HCT116 (cell line): ENCODE measurements around the gene FBXL13.

Source experiments
- CEBPB ChIP-seq: IDR thresholded peaks from 2 replicates; pipeline ENCODE4 v1.6.1; 2012; ENCODE audit warnings: low read depth
- EZH2 ChIP-seq: fragments of 200-600 bp; sonication (generic); IDR thresholded peaks from 2 replicates; pipeline ENCODE4 v1.6.1; 2017; ENCODE audit warnings: antibody characterized with exemption, mixed run types
- EZH2phosphoT487 ChIP-seq: fragments of 200-600 bp; IDR thresholded peaks from 2 replicates; pipeline ENCODE4 v1.6.1; 2018; ENCODE audit warnings: antibody characterized with exemption, borderline replicate concordance
- FOSL1 ChIP-seq: IDR thresholded peaks from 2 replicates; pipeline ENCODE4 v1.6.1; 2012; ENCODE audit warnings: low read depth
- POLR2A ChIP-seq: IDR thresholded peaks from 2 replicates; pipeline ENCODE4 v1.7.0; 2011; ENCODE audit warnings: borderline replicate concordance; ENCODE audit not compliant: insufficient read depth, insufficient read length; ENCODE audit errors: extremely low read depth
- POLR2AphosphoS5 ChIP-seq: IDR thresholded peaks from 2 replicates; pipeline ENCODE4 v1.6.1; 2011; ENCODE audit warnings: mild to moderate bottlenecking, low read depth, low read length, moderate library complexity
- RAD21 ChIP-seq: IDR thresholded peaks from 2 replicates; pipeline ENCODE4 v1.6.1; 2012; ENCODE audit warnings: low read depth, mild to moderate bottlenecking
- SP1 ChIP-seq: IDR thresholded peaks from 2 replicates; pipeline ENCODE4 v1.6.1; 2012; ENCODE audit warnings: low read depth
- TCF7L2 ChIP-seq: IDR thresholded peaks from 2 replicates; pipeline ENCODE4 v1.7.0; 2011; ENCODE audit warnings: borderline replicate concordance, inconsistent platforms; ENCODE audit not compliant: insufficient read depth, insufficient read length; ENCODE audit errors: extremely low read depth
- ZFX ChIP-seq: fragments of 450-650 bp; IDR thresholded peaks from 2 replicates; pipeline ENCODE4 v1.6.1; 2017
- ZNF274 ChIP-seq: fragments of 200-500 bp; sonication (Bioruptor generic); IDR thresholded peaks from 2 replicates; pipeline ENCODE4 v1.6.1; 2014; ENCODE audit warnings: mild to moderate bottlenecking, low read depth, low read length, inconsistent platforms
- TF ChIP-seq, protein P1 (sequence below), 3 experiments: fragments of 200-600 bp in 1 of 3; sonication (generic) in 1 of 3; IDR thresholded peaks in 2 of 3; conservative IDR thresholded peaks in 1 of 3; 2 replicates each; pipeline ENCODE4 v1.5.1; 2012 to 2017; ENCODE audit warnings: low read depth in 2 of 3, low read length in 2 of 3, antibody characterized with exemption in 1 of 3, borderline replicate concordance in 1 of 3, control low read depth in 1 of 3, mild to moderate bottlenecking in 1 of 3, mixed read lengths in 1 of 3, mixed run types in 1 of 3, moderate library complexity in 1 of 3; ENCODE audit not compliant: insufficient read depth in 1 of 3
- TF ChIP-seq, protein P2 (sequence below): IDR thresholded peaks from 2 replicates; pipeline ENCODE4 v1.6.1; 2012
- TF ChIP-seq, protein P3 (sequence below): IDR thresholded peaks from 2 replicates; pipeline ENCODE4 v1.6.1; 2011; ENCODE audit warnings: mild to moderate bottlenecking, low read length, moderate library complexity; ENCODE audit not compliant: insufficient replicate concordance; ENCODE audit errors: extremely low read depth

DNA sequence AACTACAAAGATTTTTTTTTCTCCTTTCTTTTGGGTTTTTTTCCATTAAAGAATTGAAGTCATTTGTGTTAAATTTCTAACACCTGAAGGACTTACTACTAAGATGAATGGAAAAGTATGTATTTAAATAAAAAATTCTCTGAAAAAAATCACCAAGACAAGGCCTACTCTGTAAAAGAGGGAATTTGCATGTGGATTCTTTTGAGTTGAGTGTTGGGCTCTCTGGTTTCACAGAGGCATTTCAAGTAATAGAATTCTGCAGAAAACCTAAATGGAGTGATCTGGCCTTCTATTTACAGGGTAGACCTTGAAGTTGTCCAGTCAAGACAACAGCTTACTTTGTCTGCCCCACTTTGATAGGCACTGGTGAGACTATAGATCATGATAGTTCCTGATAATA lies 157.7 kb downstream of the FBXL13 start:
- TF ChIP-seq, protein P1, sequence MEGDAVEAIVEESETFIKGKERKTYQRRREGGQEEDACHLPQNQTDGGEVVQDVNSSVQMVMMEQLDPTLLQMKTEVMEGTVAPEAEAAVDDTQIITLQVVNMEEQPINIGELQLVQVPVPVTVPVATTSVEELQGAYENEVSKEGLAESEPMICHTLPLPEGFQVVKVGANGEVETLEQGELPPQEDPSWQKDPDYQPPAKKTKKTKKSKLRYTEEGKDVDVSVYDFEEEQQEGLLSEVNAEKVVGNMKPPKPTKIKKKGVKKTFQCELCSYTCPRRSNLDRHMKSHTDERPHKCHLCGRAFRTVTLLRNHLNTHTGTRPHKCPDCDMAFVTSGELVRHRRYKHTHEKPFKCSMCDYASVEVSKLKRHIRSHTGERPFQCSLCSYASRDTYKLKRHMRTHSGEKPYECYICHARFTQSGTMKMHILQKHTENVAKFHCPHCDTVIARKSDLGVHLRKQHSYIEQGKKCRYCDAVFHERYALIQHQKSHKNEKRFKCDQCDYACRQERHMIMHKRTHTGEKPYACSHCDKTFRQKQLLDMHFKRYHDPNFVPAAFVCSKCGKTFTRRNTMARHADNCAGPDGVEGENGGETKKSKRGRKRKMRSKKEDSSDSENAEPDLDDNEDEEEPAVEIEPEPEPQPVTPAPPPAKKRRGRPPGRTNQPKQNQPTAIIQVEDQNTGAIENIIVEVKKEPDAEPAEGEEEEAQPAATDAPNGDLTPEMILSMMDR (IDR thresholded peaks at IDR 0.05 in 2 of 3, conservative IDR thresholded peaks at IDR 0.05 in 1 of 3; ENCODE audit: borderline replicate concordance in 1 of 3, insufficient read depth in 1 of 3, low read depth in 2 of 3, low read length in 2 of 3), result no peak
- TF ChIP-seq RAD21 (no peak), EZH2phosphoT487 (no peak), POLR2AphosphoS5 (no peak), ZFX (no peak), ZNF274 (no peak), POLR2A (no peak), EZH2 (no peak), FOSL1 (no peak), TCF7L2 (no peak), SP1 (no peak), CEBPB (no peak)
- TF ChIP-seq, protein P2, sequence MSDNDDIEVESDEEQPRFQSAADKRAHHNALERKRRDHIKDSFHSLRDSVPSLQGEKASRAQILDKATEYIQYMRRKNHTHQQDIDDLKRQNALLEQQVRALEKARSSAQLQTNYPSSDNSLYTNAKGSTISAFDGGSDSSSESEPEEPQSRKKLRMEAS, result no peak
- TF ChIP-seq, protein P3, sequence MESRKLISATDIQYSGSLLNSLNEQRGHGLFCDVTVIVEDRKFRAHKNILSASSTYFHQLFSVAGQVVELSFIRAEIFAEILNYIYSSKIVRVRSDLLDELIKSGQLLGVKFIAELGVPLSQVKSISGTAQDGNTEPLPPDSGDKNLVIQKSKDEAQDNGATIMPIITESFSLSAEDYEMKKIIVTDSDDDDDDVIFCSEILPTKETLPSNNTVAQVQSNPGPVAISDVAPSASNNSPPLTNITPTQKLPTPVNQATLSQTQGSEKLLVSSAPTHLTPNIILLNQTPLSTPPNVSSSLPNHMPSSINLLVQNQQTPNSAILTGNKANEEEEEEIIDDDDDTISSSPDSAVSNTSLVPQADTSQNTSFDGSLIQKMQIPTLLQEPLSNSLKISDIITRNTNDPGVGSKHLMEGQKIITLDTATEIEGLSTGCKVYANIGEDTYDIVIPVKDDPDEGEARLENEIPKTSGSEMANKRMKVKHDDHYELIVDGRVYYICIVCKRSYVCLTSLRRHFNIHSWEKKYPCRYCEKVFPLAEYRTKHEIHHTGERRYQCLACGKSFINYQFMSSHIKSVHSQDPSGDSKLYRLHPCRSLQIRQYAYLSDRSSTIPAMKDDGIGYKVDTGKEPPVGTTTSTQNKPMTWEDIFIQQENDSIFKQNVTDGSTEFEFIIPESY, result no peak
